ENCODE data around the gene C4BPA. TPM values are rescaled to one million over a fixed set of nuclear protein-coding genes. Genes with fewer than 3 reads are reported as not detected.

Gene C4BPA
- total RNA-seq, 4 donors from 2014 or later = not detected

GRCh38 chr1:207085887-207086286 lies 18.1 kb upstream of the C4BPA start:
- no peak for TF ChIP-seq CTCF (IDR thresholded peaks at IDR 0.05; ENCODE audit: low read depth)

- no peak for TF ChIP-seq CTCF (IDR thresholded peaks at IDR 0.05; ENCODE audit: low read depth)
These were observed 15.9 kb upstream of the C4BPA start for GRCh38 chr1:207088161-207088560.

GRCh38 chr1:207088701-207089626 lies 15.1 kb upstream of the C4BPA start, which contains the start of gene C4BPB:
Gene C4BPB, plus strand, starts transcription at chr1:207088860. Its CDS starts 672 bp downstream, at chr1:207089532.
- TF ChIP-seq CTCF (IDR thresholded peaks at IDR 0.05; ENCODE audit: low read depth) = no peak

- TF ChIP-seq CTCF (IDR thresholded peaks at IDR 0.05; ENCODE audit: low read depth) = no peak
These were observed 14.2 kb upstream of the C4BPA start for GRCh38 chr1:207089627-207090355.

GRCh38 chr1:207091200-207091908 lies 12.7 kb upstream of the C4BPA start:
- TF ChIP-seq CTCF (IDR thresholded peaks at IDR 0.05; ENCODE audit: low read depth) = no peak

GRCh38 chr1:207093944-207094343 lies 10.1 kb upstream of the C4BPA start:
- no peak for TF ChIP-seq CTCF (IDR thresholded peaks at IDR 0.05; ENCODE audit: low read depth)
